H9 (cell line): ENCODE results near the gene MMP23B. TPM values are rescaled to one million over a fixed set of nuclear protein-coding genes. Genes with fewer than 3 reads are reported as not detected.

ENCODE experiments used
- DNase-seq: peaks from one replicate; pipeline ENCODE4 v3.0.0-alpha.2; 2017
- H2AFZ ChIP-seq: one replicate; pipeline ENCODE4 v1.6.1; 2013; ENCODE audit warnings: mild to moderate bottlenecking, low read length, control low read depth, moderate library complexity
- H2AK5ac ChIP-seq: 2 replicates; pipeline ENCODE4 v1.6.1; 2013; ENCODE audit warnings: low read length, control low read depth, mixed read lengths; ENCODE audit not compliant: insufficient read length
- H2BK120ac ChIP-seq: one replicate; pipeline ENCODE4 v1.6.1; 2013; ENCODE audit warnings: low read depth, mild to moderate bottlenecking, low read length, control low read depth, inconsistent platforms; ENCODE audit not compliant: poor library complexity, severe bottlenecking
- H2BK12ac ChIP-seq: 2 replicates; pipeline ENCODE4 v1.6.1; 2013; ENCODE audit warnings: low read length, control low read depth, mixed read lengths, low read depth; ENCODE audit not compliant: insufficient read length
- H2BK15ac ChIP-seq: 2 replicates; pipeline ENCODE4 v1.6.1; 2013; ENCODE audit warnings: low read depth, low read length, control low read depth
- H2BK20ac ChIP-seq: one replicate; pipeline ENCODE4 v1.6.1; 2013; ENCODE audit warnings: low read depth, mild to moderate bottlenecking, low read length, control low read depth, inconsistent platforms; ENCODE audit not compliant: poor library complexity, severe bottlenecking
- H2BK5ac ChIP-seq: 2 replicates; pipeline ENCODE4 v1.6.1; 2013; ENCODE audit warnings: low read length, control low read depth, mixed read lengths; ENCODE audit not compliant: insufficient read length
- H3K14ac ChIP-seq: 2 replicates; pipeline ENCODE4 v1.6.1; 2013; ENCODE audit warnings: low read length, control low read depth; ENCODE audit not compliant: insufficient read depth
- H3K18ac ChIP-seq: 2 replicates; pipeline ENCODE4 v1.6.1; 2013; ENCODE audit warnings: low read depth, mild to moderate bottlenecking, mixed read lengths, low read length, control low read depth; ENCODE audit not compliant: insufficient read length
- H3K23ac ChIP-seq: 2 replicates; pipeline ENCODE4 v1.6.1; 2013; ENCODE audit warnings: low read length, control low read depth, mixed read lengths, low read depth; ENCODE audit not compliant: insufficient read length
- H3K23me2 ChIP-seq: 2 replicates; pipeline ENCODE4 v1.6.1; 2013; ENCODE audit warnings: low read depth, mild to moderate bottlenecking, mixed read lengths, low read length, control low read depth; ENCODE audit not compliant: insufficient read length, poor library complexity, severe bottlenecking
- H3K27ac ChIP-seq: 2 replicates; pipeline ENCODE4 v1.5.1; 2013; ENCODE audit warnings: low read length, control low read depth, mixed read lengths, low read depth; ENCODE audit not compliant: insufficient read length
- H3K27me3 ChIP-seq: 2 replicates; pipeline ENCODE4 v1.6.1; 2013; ENCODE audit warnings: low read length, control low read depth, inconsistent platforms; ENCODE audit not compliant: insufficient read depth
- H3K4ac ChIP-seq: 2 replicates; pipeline ENCODE4 v1.6.1; 2013; ENCODE audit warnings: low read depth, mild to moderate bottlenecking, control low read depth, inconsistent platforms, low read length, moderate library complexity
- H3K4me1 ChIP-seq: 2 replicates; pipeline ENCODE4 v1.6.1; 2013; ENCODE audit warnings: low read length, control low read depth, inconsistent platforms; ENCODE audit not compliant: insufficient read depth
- H3K4me2 ChIP-seq: 2 replicates; pipeline ENCODE4 v1.6.1; 2013; ENCODE audit warnings: low read length, control low read depth, mixed read lengths; ENCODE audit not compliant: insufficient read length, insufficient read depth
- H3K56ac ChIP-seq: 2 replicates; pipeline ENCODE4 v1.6.1; 2013; ENCODE audit warnings: low read depth, mild to moderate bottlenecking, mixed read lengths, low read length, control low read depth; ENCODE audit not compliant: insufficient read length
- H3K79me1 ChIP-seq: 2 replicates; pipeline ENCODE4 v1.6.1; 2013; ENCODE audit warnings: low read depth, mild to moderate bottlenecking, moderate library complexity, low read length, control low read depth, inconsistent platforms; ENCODE audit not compliant: insufficient read depth, poor library complexity, severe bottlenecking
- H3K79me2 ChIP-seq: 2 replicates; pipeline ENCODE4 v1.6.1; 2013; ENCODE audit warnings: low read length, control low read depth, inconsistent platforms; ENCODE audit not compliant: insufficient read depth
- H3K9ac ChIP-seq: 2 replicates; pipeline ENCODE4 v1.6.1; 2013; ENCODE audit warnings: low read length, control low read depth, mixed read lengths; ENCODE audit not compliant: insufficient read length; ENCODE audit errors: extremely low read depth
- H3K9me3 ChIP-seq: one replicate; pipeline ENCODE4 v1.6.1; 2013; ENCODE audit warnings: low read depth, low read length, inconsistent platforms; ENCODE audit not compliant: control insufficient read depth
- H3T11ph ChIP-seq: one replicate; pipeline ENCODE4 v1.6.1; 2013; ENCODE audit warnings: mild to moderate bottlenecking, low read length, control low read depth, inconsistent platforms
- H4K20me1 ChIP-seq: one replicate; pipeline ENCODE4 v1.6.1; 2013; ENCODE audit not compliant: control insufficient read depth, insufficient read length, insufficient read depth
- H4K5ac ChIP-seq: 2 replicates; pipeline ENCODE4 v1.6.1; 2013; ENCODE audit warnings: low read depth, mild to moderate bottlenecking, mixed read lengths, low read length, control low read depth; ENCODE audit not compliant: insufficient read length
- H4K8ac ChIP-seq: replicated peaks from 2 replicates; pipeline ENCODE4 v1.6.1; 2013; ENCODE audit warnings: low read length, control low read depth, mixed read lengths, low read depth; ENCODE audit not compliant: insufficient read length
- H4K91ac ChIP-seq: 2 replicates; pipeline ENCODE4 v1.6.1; 2013; ENCODE audit warnings: low read depth, mild to moderate bottlenecking, moderate library complexity, mixed read lengths, low read length, control low read depth; ENCODE audit not compliant: insufficient read length
- H3K27ac Mint-ChIP-seq, 3 experiments: 2 replicates in 2 of 3; 3 replicates in 1 of 3; pipeline ENCODE4 v1.8.0; 2020 to 2021; ENCODE audit warnings: mixed read lengths in 3 of 3, mild to moderate bottlenecking in 1 of 3, moderate library complexity in 1 of 3
- H3K27me3 Mint-ChIP-seq: 2 replicates; pipeline ENCODE4 v1.8.0; 2021; ENCODE audit warnings: low read depth, mild to moderate bottlenecking, moderate library complexity, mixed read lengths
- H3K36me3 Mint-ChIP-seq, 3 experiments: 2 replicates in 2 of 3; 3 replicates in 1 of 3; pipeline ENCODE4 v1.8.0; 2020 to 2021; ENCODE audit warnings: low read depth in 3 of 3, mixed read lengths in 3 of 3; ENCODE audit not compliant: insufficient read depth in 1 of 3
- H3K4me1 Mint-ChIP-seq, 2 experiments: 2 replicates each; pipeline ENCODE4 v1.8.0; 2020; ENCODE audit warnings: mixed read lengths in 2 of 2
- H3K4me3 Mint-ChIP-seq, 2 experiments: 2 replicates in 1 of 2; 3 replicates in 1 of 2; pipeline ENCODE4 v1.8.0; 2020 to 2021; ENCODE audit warnings: mild to moderate bottlenecking in 2 of 2, mixed read lengths in 2 of 2, moderate library complexity in 1 of 2
- H3K9me3 Mint-ChIP-seq, 2 experiments: 2 replicates in 1 of 2; 3 replicates in 1 of 2; pipeline ENCODE4 v1.8.0; 2020; ENCODE audit warnings: mild to moderate bottlenecking in 2 of 2, mixed read lengths in 2 of 2, moderate library complexity in 1 of 2
- WGBS: extraction: QIAGEN DNeasy Blood & Tissue Kit; methylation state at CpG from one replicate; pipeline ENCODE4 v1.1.7; 2013; ENCODE audit warnings: missing lambda C conversion rate, low lambda C conversion rate, mixed read lengths; ENCODE audit not compliant: insufficient read length; ENCODE audit errors: extremely low coverage; 5-methylcytosine and 5-hydroxymethylcytosine counted together
- total RNA-seq: library from RNA; stranded (reverse); gene quantifications from 2 replicates; pipeline ENCODE4 v1.2.1, GENCODE V29; 2021
- TF ChIP-seq, protein P1 (sequence below): fragments of 200-600 bp; sonication (generic); conservative IDR thresholded peaks from 3 replicates; pipeline ENCODE4 v1.8.0; 2021; ENCODE audit warnings: antibody characterized with exemption, mild to moderate bottlenecking

Gene MMP23B
- total RNA-seq, 1 experiment from 2014 or later, result 12.5 TPM

DNA sequence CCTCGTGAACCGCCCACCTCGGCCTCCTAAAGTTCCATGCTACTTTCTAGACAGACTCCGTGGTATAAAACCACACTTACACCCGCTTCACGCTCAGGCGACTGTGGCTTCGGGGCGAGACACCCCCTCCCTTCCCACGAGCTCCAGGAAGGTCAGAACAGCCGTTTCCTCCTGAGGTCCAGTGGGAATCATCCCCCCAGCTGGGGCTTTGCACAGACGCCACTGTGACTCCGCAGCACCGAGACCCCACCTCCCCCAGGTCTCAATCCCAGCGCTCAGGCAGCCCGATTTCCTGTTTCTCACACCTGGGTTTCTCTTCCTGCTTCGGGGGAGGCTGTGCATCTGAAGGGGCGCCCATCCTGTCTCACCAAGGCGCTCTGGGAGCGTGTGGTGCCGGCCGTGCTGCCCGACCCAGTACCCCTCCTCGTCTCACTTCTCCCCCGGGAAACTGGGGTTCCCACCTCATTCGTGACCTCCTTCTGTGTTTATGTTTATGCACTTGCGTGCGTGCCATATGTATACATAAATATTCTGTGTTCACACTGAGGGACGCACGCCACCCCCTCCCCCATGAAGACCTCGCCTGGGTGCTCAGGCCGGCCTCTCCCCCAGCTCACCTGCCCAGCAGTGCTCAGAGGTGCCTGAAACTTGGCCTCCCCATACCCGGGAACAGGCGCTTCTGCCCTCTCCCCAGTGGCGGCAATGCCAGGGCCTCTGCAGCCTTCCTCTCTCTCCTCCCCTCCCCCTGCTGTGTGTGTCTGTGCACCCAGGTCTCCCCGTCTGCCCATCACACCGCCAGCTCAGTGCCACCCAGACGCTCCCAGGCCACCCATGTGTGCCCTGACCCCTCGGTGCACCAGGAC lies 46.0 kb downstream of the MMP23B start:
- Histone ChIP-seq H2AK5ac (no peak overlapping the region), H2BK120ac (no peak overlapping the region), H3K79me1 (no peaks in the 10 kb centered on the region), H3K4me1 (no peaks in the 10 kb centered on the region; the same call in 1 of the 2 replicates), H2BK5ac (no peak overlapping the region), H2AFZ (no peak overlapping the region), H4K20me1 (no peaks in the 10 kb centered on the region), H3K79me2 (peaks cover 2% of the 10 kb centered on the region; the same call in 1 of the 2 replicates), H3K4ac (no peak overlapping the region), H4K91ac (no peak overlapping the region), H3K18ac (no peak overlapping the region), H3T11ph (no peak overlapping the region), H2BK20ac (no peak overlapping the region), H3K4me2 (no peak overlapping the region), H3K23me2 (no peaks in the 10 kb centered on the region), H3K14ac (0 out of 2 replicates have a peak overlapping the region, but pooled peaks have one; percentile 16), H3K23ac (no peak overlapping the region), H3K9ac (no peak overlapping the region), H2BK15ac (no peak overlapping the region), H3K27me3 (no peaks in the 10 kb centered on the region), H2BK12ac (no peak overlapping the region), H4K5ac (no peak overlapping the region), H4K8ac (no peak overlapping the region), H3K9me3 (no peaks in the 10 kb centered on the region), H3K27ac (no peak overlapping the region), H3K56ac (no peak overlapping the region)
- no peak for DNase-seq
- peaks cover 0 to 13% (median 12%) of the 10 kb centered on the region in 3 experiments; a peak in 6 of 7 replicates for H3K36me3 Mint-ChIP-seq
- TF ChIP-seq, protein P1, sequence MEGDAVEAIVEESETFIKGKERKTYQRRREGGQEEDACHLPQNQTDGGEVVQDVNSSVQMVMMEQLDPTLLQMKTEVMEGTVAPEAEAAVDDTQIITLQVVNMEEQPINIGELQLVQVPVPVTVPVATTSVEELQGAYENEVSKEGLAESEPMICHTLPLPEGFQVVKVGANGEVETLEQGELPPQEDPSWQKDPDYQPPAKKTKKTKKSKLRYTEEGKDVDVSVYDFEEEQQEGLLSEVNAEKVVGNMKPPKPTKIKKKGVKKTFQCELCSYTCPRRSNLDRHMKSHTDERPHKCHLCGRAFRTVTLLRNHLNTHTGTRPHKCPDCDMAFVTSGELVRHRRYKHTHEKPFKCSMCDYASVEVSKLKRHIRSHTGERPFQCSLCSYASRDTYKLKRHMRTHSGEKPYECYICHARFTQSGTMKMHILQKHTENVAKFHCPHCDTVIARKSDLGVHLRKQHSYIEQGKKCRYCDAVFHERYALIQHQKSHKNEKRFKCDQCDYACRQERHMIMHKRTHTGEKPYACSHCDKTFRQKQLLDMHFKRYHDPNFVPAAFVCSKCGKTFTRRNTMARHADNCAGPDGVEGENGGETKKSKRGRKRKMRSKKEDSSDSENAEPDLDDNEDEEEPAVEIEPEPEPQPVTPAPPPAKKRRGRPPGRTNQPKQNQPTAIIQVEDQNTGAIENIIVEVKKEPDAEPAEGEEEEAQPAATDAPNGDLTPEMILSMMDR, result no peak
- peak overlapping the region; percentile 84 to 93 (median 85) for H3K27ac Mint-ChIP-seq
- H3K4me1 Mint-ChIP-seq, result peaks cover 19 to 27% of the 10 kb centered on the region in 2 experiments
- H3K27me3 Mint-ChIP-seq, result no peaks in the 10 kb centered on the region
- no peak overlapping the region; a peak in 1 of 5 replicates for H3K4me3 Mint-ChIP-seq
- WGBS, result no CpG with 5 or more reads among the region's 39 CpGs
- H3K9me3 Mint-ChIP-seq, result no peaks in the 10 kb centered on the region
